ENCODE measurements around the gene PRTG. TPM values are rescaled to one million over a fixed set of nuclear protein-coding genes. Genes with fewer than 3 reads are reported as not detected.

The PRTG gene
- total RNA-seq, 1 donor from 2014 or later: 19.4 TPM

GRCh38 chr15:55709458-55709857 lies 33.5 kb downstream of the PRTG start:
- H3K27me3 Mint-ChIP-seq (ENCODE audit: unreplicated experiment): no peaks in the 10 kb centered on the region
- H3K27ac Mint-ChIP-seq (ENCODE audit: unreplicated experiment): no peak overlapping the region
- H3K4me3 Mint-ChIP-seq (ENCODE audit: unreplicated experiment): no peak overlapping the region
- TF ChIP-seq CTCF (IDR thresholded peaks at IDR 0.05; ENCODE audit: partially characterized antibody, unreplicated experiment): no peak
- peaks cover 4% of the 10 kb centered on the region for H3K36me3 Mint-ChIP-seq (ENCODE audit: unreplicated experiment)
- no peaks in the 10 kb centered on the region for H3K4me1 Mint-ChIP-seq (ENCODE audit: low read depth, unreplicated experiment)
- no peak for DNase-seq
- H3K9me3 Mint-ChIP-seq (ENCODE audit: unreplicated experiment): peaks cover 2% of the 10 kb centered on the region

DNA sequence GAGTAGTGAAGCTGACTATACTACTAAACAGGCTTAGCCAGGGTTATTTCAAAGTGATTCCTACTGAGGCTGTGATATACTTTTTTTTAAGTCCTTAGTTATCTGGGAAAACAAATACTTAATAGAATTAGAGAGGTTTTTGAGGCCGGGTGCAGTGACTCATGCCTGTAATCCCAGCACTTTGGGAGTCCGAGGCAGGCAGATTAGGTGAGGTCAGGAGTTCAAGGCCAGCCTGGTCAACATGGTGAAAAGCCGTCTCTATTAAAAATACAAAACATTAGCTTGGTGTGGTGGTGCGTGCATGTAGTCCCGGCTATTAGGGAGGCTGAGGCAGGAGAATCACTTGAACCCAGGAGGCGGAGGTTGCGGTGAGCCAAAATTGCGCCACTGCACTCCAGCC lies 34.2 kb downstream of the PRTG start:
- peaks cover 2% of the 10 kb centered on the region for H3K9me3 Mint-ChIP-seq (ENCODE audit: unreplicated experiment)
- no peaks in the 10 kb centered on the region for H3K27me3 Mint-ChIP-seq (ENCODE audit: unreplicated experiment)
- peaks cover 5% of the 10 kb centered on the region for H3K4me1 Mint-ChIP-seq (ENCODE audit: low read depth, unreplicated experiment)
- peaks cover 4% of the 10 kb centered on the region for H3K36me3 Mint-ChIP-seq (ENCODE audit: unreplicated experiment)
- H3K4me3 Mint-ChIP-seq (ENCODE audit: unreplicated experiment): no peak overlapping the region
- no peak overlapping the region for H3K27ac Mint-ChIP-seq (ENCODE audit: unreplicated experiment)
- no peak for TF ChIP-seq CTCF (IDR thresholded peaks at IDR 0.05; ENCODE audit: partially characterized antibody, unreplicated experiment)
- no peak for DNase-seq

DNA sequence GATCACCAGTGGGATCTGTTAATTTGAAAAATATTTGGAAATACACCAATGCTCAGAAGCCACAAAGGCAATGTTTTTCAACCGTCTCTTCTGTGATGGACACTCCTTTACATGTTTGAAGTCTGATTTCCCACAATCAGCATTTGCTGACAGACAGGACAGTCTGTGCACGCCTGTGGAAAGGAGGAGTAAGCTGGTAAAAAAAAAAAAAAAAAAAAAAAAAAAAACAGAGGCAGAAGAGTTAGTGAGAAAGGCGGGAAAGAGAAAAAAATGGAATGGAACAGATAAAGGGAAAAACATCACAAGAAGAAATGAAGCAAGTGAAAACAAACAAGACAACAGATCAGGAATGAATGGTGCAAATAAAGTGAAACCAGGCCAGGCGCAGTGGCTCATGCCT lies 35.0 kb downstream of the PRTG start:
- peaks cover 4% of the 10 kb centered on the region for H3K36me3 Mint-ChIP-seq (ENCODE audit: unreplicated experiment)
- no peak overlapping the region for H3K4me3 Mint-ChIP-seq (ENCODE audit: unreplicated experiment)
- H3K4me1 Mint-ChIP-seq (ENCODE audit: low read depth, unreplicated experiment): peaks cover 11% of the 10 kb centered on the region
- no peak for TF ChIP-seq CTCF (IDR thresholded peaks at IDR 0.05; ENCODE audit: partially characterized antibody, unreplicated experiment)
- DNase-seq: no peak
- peaks cover 2% of the 10 kb centered on the region for H3K9me3 Mint-ChIP-seq (ENCODE audit: unreplicated experiment)
- no peaks in the 10 kb centered on the region for H3K27me3 Mint-ChIP-seq (ENCODE audit: unreplicated experiment)
- H3K27ac Mint-ChIP-seq (ENCODE audit: unreplicated experiment): no peak overlapping the region

GRCh38 chr15:55707518-55707917 lies 35.4 kb downstream of the PRTG start:
- H3K27ac Mint-ChIP-seq (ENCODE audit: unreplicated experiment): no peak overlapping the region
- peaks cover 4% of the 10 kb centered on the region for H3K9me3 Mint-ChIP-seq (ENCODE audit: unreplicated experiment)
- peaks cover 4% of the 10 kb centered on the region for H3K36me3 Mint-ChIP-seq (ENCODE audit: unreplicated experiment)
- H3K4me1 Mint-ChIP-seq (ENCODE audit: low read depth, unreplicated experiment): peaks cover 14% of the 10 kb centered on the region
- no peak for TF ChIP-seq CTCF (IDR thresholded peaks at IDR 0.05; ENCODE audit: partially characterized antibody, unreplicated experiment)
- DNase-seq: no peak
- H3K27me3 Mint-ChIP-seq (ENCODE audit: unreplicated experiment): no peaks in the 10 kb centered on the region
- no peak overlapping the region for H3K4me3 Mint-ChIP-seq (ENCODE audit: unreplicated experiment)

DNA sequence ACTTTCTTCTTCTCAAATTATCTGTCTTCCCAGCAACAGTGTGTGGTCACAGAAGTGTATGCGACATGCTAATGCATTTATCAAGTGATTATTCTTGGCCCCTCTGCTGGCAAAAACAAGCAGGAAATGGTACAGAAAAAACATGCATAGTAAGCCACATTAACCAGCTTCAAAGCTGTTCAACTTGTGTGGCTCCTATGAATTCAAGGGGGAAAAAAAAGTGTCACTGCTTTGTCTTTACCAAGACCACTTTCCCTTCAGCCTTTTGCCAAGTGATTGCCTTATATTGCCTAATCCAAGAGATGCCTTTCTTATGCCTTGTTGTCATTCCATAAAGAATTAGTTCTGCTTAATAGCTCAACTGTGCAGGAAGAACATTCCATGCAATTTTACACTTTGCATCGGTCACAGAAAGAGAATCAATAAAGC lies 39.1 kb downstream of the PRTG start:
- Mint-ChIP-seq H3K36me3 (ENCODE audit: unreplicated experiment) (no peaks in the 10 kb centered on the region), H3K27ac (ENCODE audit: unreplicated experiment) (no peak overlapping the region), H3K4me3 (ENCODE audit: unreplicated experiment) (no peak overlapping the region), H3K9me3 (ENCODE audit: unreplicated experiment) (peaks cover 7% of the 10 kb centered on the region), H3K4me1 (ENCODE audit: low read depth, unreplicated experiment) (peaks cover 17% of the 10 kb centered on the region), H3K27me3 (ENCODE audit: unreplicated experiment) (no peaks in the 10 kb centered on the region)
- no peak for DNase-seq
- no peak for TF ChIP-seq CTCF (IDR thresholded peaks at IDR 0.05; ENCODE audit: partially characterized antibody, unreplicated experiment)

All from glutamatergic neuron (in vitro differentiated cells).